BJ (cell line): ENCODE results near the gene SCFD1. TPM values are rescaled to one million over a fixed set of nuclear protein-coding genes. Genes with fewer than 3 reads are reported as not detected.

Source experiments
- CTCF ChIA-PET: fragments of 350-600 bp; formaldehyde crosslinking; extraction: SDS; loops from one replicate; lab custom pipeline; 2021; ENCODE audit warnings: antibody characterized with exemption, inconsistent platforms; lab: Yijun Ruan, JAX
- POLR2A ChIA-PET: fragments of 300-600 bp; sonication (Branson Sonifier 250); formaldehyde crosslinking; extraction: SDS; loops from one replicate; lab custom pipeline; 2021; ENCODE audit warnings: antibody characterized with exemption; lab: Charles Lee
- DNase-seq: peaks from one replicate; pipeline ENCODE4 v3.0.0-alpha.2; 2011; ENCODE audit warnings: low read depth
- H3K27me3 ChIP-seq: 2 replicates; pipeline ENCODE4 v1.6.0; 2011; ENCODE audit warnings: low read length; ENCODE audit not compliant: control insufficient read depth, insufficient read depth
- H3K36me3 ChIP-seq: 2 replicates; pipeline ENCODE4 v1.5.1; 2011; ENCODE audit warnings: low read length; ENCODE audit not compliant: control insufficient read depth, insufficient read depth
- H3K4me3 ChIP-seq: 2 replicates; pipeline ENCODE4 v1.5.1; 2011; ENCODE audit warnings: low read depth, mild to moderate bottlenecking, control low read depth, low read length
- CTCF ChIP-seq: IDR thresholded peaks from 2 replicates; pipeline ENCODE4 v1.5.1; 2011; ENCODE audit warnings: low read depth, mild to moderate bottlenecking, control low read depth, inconsistent platforms, low read length, moderate library complexity; ENCODE audit not compliant: insufficient read depth
- polyA plus RNA-seq: library from polyadenylated mRNA; depleted of rRNA; stranded (reverse); fragments of >200 nt; gene quantifications from 2 replicates; pipeline ENCODE4 v1.2.3, GENCODE V29; 2011

SCFD1 gene
- polyA plus RNA-seq, 1 experiment, result 61.0 TPM

- ChIA-PET POLR2A (no interaction called here), CTCF (no interaction called here)
- Histone ChIP-seq H3K4me3 (no peak overlapping the region), H3K27me3 (no peaks in the 10 kb centered on the region), H3K36me3 (no peaks in the 10 kb centered on the region)
- no peak for TF ChIP-seq CTCF
- DNase-seq, result no peak
Observed at GRCh38 chr14:30585204-30585603, 36.9 kb upstream of the SCFD1 start.

DNA sequence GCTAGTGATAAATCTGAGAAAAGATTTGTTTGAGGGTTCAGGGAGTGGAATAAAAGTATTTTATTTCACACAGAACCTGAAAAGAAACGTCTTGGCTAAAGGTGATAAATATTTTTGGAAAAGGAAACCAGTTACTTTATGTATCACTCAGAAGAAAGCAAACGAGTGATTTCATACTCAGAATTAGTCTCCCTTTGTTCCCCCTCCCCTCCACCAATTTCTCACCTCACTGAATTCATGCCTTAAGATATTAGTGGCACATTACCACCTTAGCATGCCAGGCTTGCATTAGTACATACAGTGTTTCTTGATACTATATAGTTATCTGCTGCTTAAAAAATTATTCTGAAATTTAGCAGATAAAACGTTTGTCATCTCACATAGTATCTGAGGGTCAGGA is 35.0 kb upstream of the SCFD1 start:
- no peak overlapping the region for H3K4me3 ChIP-seq
- no peaks in the 10 kb centered on the region for H3K27me3 ChIP-seq
- ChIA-PET CTCF (no interaction called here), POLR2A (no interaction called here)
- TF ChIP-seq CTCF, result no peak
- no peaks in the 10 kb centered on the region for H3K36me3 ChIP-seq
- no peak for DNase-seq

GRCh38 chr14:30588873-30589272 is 33.2 kb upstream of the SCFD1 start:
- Histone ChIP-seq H3K27me3 (no peaks in the 10 kb centered on the region), H3K36me3 (no peaks in the 10 kb centered on the region), H3K4me3 (no peak overlapping the region)
- no peak for DNase-seq
- ChIA-PET CTCF (no interaction called here), POLR2A (no interaction called here)
- TF ChIP-seq CTCF, result no peak

- Histone ChIP-seq H3K27me3 (no peaks in the 10 kb centered on the region), H3K36me3 (peaks cover 2% of the 10 kb centered on the region), H3K4me3 (no peak overlapping the region)
- no peak for DNase-seq
- ChIA-PET CTCF (no interaction called here), POLR2A (interaction anchor here (0.6 kb wide), 1 partner anchor 12 kb away, joined by 3 read pairs; no protein-coding TSS in a partner anchor)
- no peak for TF ChIP-seq CTCF
Observed at GRCh38 chr14:30596935-30597334, 25.2 kb upstream of the SCFD1 start.

- no peak overlapping the region for H3K4me3 ChIP-seq
- peaks cover 2% of the 10 kb centered on the region for H3K36me3 ChIP-seq
- POLR2A ChIA-PET, result no interaction called here
- CTCF ChIA-PET, result no interaction called here
- no peak for TF ChIP-seq CTCF
- no peaks in the 10 kb centered on the region for H3K27me3 ChIP-seq
- DNase-seq, result no peak
Observed at GRCh38 chr14:30597504-30597903, 24.6 kb upstream of the SCFD1 start.
